Stimulated activated memory B cell treated with anti-CD40 and anti-IgM and Interleukin-4, amounts not matched to agents 10 μg/mL and 1 μg/mL and 100 μg/mL, for 72 hours (primary cell): ENCODE data around the gene FBXO10.
"Not testable (repeated sequence)": the region's sequence is repeated elsewhere in the genome, so short reads cannot be mapped to it uniquely, and the experiment has no call there.

Experiments used
- ATAC-seq: fragments of 150-1000 bp; cut with Tn5 transposase; 2 replicates; pipeline ENCODE4 v1.10.0; 2021
- H3K27ac Mint-ChIP-seq: one replicate; pipeline ENCODE4 v1.8.0; 2022; ENCODE audit warnings: mild to moderate bottlenecking, mixed read lengths
- H3K27me3 Mint-ChIP-seq: one replicate; pipeline ENCODE4 v1.8.0; 2022; ENCODE audit warnings: mixed read lengths
- H3K36me3 Mint-ChIP-seq: one replicate; pipeline ENCODE4 v1.8.0; 2022; ENCODE audit warnings: mixed read lengths
- H3K4me1 Mint-ChIP-seq: one replicate; pipeline ENCODE4 v1.8.0; 2022; ENCODE audit warnings: mixed read lengths
- H3K4me3 Mint-ChIP-seq: one replicate; pipeline ENCODE4 v1.8.0; 2022; ENCODE audit warnings: mild to moderate bottlenecking, moderate library complexity, mixed read lengths
- H3K9me3 Mint-ChIP-seq: one replicate; pipeline ENCODE4 v1.8.0; 2022; ENCODE audit warnings: mixed read lengths

FBXO10 gene

GRCh38 chr9:37468620-37469019 lies 107.6 kb downstream of the FBXO10 start:
- Mint-ChIP-seq H3K36me3 (no peaks in the 10 kb centered on the region), H3K9me3 (no peaks in the 10 kb centered on the region), H3K4me3 (no peak overlapping the region), H3K4me1 (peaks cover 37% of the 10 kb centered on the region), H3K27ac (no peak overlapping the region), H3K27me3 (no peaks in the 10 kb centered on the region)
- ATAC-seq, result no peak

DNA sequence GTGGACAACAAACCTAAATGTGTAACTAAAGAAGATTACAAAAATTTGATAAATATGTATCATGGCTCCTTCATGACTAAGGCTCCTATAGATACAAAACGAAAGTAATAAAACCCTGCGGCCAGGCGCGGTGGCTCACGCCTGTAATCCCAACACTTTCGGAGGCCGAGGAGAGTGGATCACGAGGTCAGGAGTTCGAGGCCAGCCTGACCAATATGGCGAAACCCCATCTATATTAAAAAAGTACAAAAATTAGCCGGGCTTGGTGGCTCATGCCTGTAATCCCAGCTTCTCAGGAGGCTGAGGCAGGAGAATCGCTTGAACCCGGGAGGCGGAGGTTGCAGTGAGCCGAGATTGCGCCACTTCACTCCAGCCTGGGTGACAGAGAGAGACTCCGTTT lies 108.7 kb downstream of the FBXO10 start:
- H3K27me3 Mint-ChIP-seq, ATAC-seq, H3K27ac Mint-ChIP-seq, H3K4me3 Mint-ChIP-seq, H3K36me3 Mint-ChIP-seq, H3K9me3 Mint-ChIP-seq: not testable (repeated sequence)
- peaks cover 48% of the 10 kb centered on the region for H3K4me1 Mint-ChIP-seq

DNA sequence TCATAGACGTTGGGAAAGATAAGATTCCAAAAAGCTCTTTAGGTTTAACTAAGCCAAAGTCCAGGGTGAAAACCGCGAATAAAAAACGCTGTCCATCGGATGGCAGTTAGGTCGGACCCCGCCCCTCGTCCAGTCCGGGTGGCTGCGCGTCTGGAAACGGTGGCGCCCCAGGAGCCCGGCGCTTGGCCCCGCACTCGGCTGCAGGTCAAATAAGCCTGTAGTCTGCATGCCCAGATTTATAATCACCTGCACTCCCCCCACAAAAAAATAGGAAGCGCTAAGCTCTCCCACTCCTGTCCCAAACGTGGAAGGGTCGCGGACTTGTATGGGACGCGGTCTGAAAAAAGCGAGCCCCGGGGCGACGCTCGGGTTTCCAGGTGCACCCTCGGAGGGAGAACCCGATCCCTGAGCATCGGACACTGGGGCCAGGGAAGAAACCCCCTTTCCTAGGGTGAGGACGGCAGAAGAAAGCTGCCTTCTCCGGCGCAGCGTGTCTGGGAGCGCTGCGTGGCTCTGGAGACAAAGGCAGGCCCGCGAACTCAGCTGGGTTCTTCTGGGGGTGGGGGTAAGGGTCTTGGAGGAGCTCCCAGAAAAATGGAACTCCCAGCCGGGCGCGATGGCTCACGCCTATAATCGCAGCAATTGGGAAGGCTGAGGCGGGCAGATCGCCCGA lies 110.0 kb downstream of the FBXO10 start:
- Mint-ChIP-seq H3K27me3 (no peaks in the 10 kb centered on the region), H3K36me3 (peaks cover 12% of the 10 kb centered on the region)
- peak; percentile 1 for ATAC-seq

GRCh38 chr9:37465249-37466036 lies 110.7 kb downstream of the FBXO10 start, which contains the start of gene ZBTB5:
ZBTB5 (minus strand) TSS chr9:37465450; CDS start chr9:37442551, 22,899 bp downstream.
- Mint-ChIP-seq H3K4me3 (peak within 1 kb of the TSS; percentile 87), H3K36me3 (peaks cover 12% of the 10 kb centered on the region), H3K27ac (peak within 1 kb of the TSS; percentile 98), H3K4me1 (peaks cover 39% of the 10 kb centered on the region), H3K27me3 (no peaks in the 10 kb centered on the region), H3K9me3 (no peaks in the 10 kb centered on the region)
- peak; percentile 92 for ATAC-seq

More for the DNA sequence above, 110.0 kb downstream of the FBXO10 start:
- Mint-ChIP-seq H3K4me3 (peak overlapping the region; percentile 87), H3K27ac (peak overlapping the region; percentile 98), H3K9me3 (no peaks in the 10 kb centered on the region), H3K4me1 (peaks cover 40% of the 10 kb centered on the region)

- H3K9me3 Mint-ChIP-seq, result no peaks in the 10 kb centered on the region
- peak; percentile 74 for ATAC-seq
- peaks cover 39% of the 10 kb centered on the region for H3K4me1 Mint-ChIP-seq
- H3K4me3 Mint-ChIP-seq, result peak overlapping the region; percentile 87
- H3K36me3 Mint-ChIP-seq, result peaks cover 12% of the 10 kb centered on the region
- peak overlapping the region; percentile 98 for H3K27ac Mint-ChIP-seq
- no peaks in the 10 kb centered on the region for H3K27me3 Mint-ChIP-seq
Measured at GRCh38 chr9:37464426-37465248, 111.5 kb downstream of the FBXO10 start.

- H3K27ac Mint-ChIP-seq, result peak overlapping the region; percentile 98
- H3K4me1 Mint-ChIP-seq, result peaks cover 39% of the 10 kb centered on the region
- H3K4me3 Mint-ChIP-seq, result peak overlapping the region; percentile 87
- ATAC-seq, result no peak
- H3K36me3 Mint-ChIP-seq, result peaks cover 12% of the 10 kb centered on the region
- no peaks in the 10 kb centered on the region for H3K27me3 Mint-ChIP-seq
- no peaks in the 10 kb centered on the region for H3K9me3 Mint-ChIP-seq
Measured at GRCh38 chr9:37464006-37464405, 112.2 kb downstream of the FBXO10 start.
